ENCODE measurements around the gene OR10A7.

The OR10A7 gene

DNA sequence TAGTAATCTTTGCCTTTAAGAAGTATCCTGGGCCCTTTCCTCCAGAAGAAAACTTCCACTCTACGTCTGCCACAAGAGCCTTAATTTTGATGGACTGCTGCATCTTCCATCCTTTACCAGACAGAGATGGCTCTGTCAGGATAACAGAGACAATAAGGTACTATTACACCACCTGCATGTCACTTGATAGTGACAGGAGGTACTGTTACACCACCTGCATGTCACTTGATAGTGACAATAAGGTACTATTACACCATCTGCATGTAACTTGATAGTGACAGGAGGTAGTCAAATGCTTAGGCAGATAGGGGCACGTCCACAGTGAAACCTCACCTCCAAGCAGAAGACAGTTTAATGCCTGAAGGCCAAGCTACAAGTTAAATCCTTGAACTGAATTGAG is 37.5 kb downstream of the OR10A7 start:
- H3K4me3 ChIP-seq (ENCODE audit: low read length), result no peak overlapping the region
- DNase-seq (ENCODE audit: low read depth), result no peak
- TF ChIP-seq, protein P1, sequence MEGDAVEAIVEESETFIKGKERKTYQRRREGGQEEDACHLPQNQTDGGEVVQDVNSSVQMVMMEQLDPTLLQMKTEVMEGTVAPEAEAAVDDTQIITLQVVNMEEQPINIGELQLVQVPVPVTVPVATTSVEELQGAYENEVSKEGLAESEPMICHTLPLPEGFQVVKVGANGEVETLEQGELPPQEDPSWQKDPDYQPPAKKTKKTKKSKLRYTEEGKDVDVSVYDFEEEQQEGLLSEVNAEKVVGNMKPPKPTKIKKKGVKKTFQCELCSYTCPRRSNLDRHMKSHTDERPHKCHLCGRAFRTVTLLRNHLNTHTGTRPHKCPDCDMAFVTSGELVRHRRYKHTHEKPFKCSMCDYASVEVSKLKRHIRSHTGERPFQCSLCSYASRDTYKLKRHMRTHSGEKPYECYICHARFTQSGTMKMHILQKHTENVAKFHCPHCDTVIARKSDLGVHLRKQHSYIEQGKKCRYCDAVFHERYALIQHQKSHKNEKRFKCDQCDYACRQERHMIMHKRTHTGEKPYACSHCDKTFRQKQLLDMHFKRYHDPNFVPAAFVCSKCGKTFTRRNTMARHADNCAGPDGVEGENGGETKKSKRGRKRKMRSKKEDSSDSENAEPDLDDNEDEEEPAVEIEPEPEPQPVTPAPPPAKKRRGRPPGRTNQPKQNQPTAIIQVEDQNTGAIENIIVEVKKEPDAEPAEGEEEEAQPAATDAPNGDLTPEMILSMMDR (conservative IDR thresholded peaks at IDR 0.05; ENCODE audit: low read length), result no peak

All from AG10803 (cell line).